Right renal cortex interstitium (tissue), 3 donors: ENCODE results near the gene CCDC78. TPM values are rescaled to one million over a fixed set of nuclear protein-coding genes. Genes with fewer than 3 reads are reported as not detected.
"Not testable (repeated sequence)": the region's sequence is repeated elsewhere in the genome, so short reads cannot be mapped to it uniquely, and the experiment has no call there.

Source experiments
- DNase-seq, 3 donors: peaks; one replicate each; pipeline ENCODE4 v3.0.0-alpha.2; 2013; ENCODE audit warnings: low read depth in 3 of 3, low spot score in 2 of 3
- polyA plus RNA-seq, 3 donors: library from polyadenylated mRNA; unstranded; fragments of 120-200 nt; gene quantifications; one replicate each; pipeline ENCODE4 v1.2.1, GENCODE V29; 2013; ENCODE audit not compliant: insufficient read length in 3 of 3

The CCDC78 gene
- polyA plus RNA-seq, 3 donors: 0.74 to 1.3 (median 1.2) TPM

- DNase-seq: no peak
These were observed 25.3 kb downstream of the CCDC78 start for GRCh38 chr16:700684-701584.

DNA sequence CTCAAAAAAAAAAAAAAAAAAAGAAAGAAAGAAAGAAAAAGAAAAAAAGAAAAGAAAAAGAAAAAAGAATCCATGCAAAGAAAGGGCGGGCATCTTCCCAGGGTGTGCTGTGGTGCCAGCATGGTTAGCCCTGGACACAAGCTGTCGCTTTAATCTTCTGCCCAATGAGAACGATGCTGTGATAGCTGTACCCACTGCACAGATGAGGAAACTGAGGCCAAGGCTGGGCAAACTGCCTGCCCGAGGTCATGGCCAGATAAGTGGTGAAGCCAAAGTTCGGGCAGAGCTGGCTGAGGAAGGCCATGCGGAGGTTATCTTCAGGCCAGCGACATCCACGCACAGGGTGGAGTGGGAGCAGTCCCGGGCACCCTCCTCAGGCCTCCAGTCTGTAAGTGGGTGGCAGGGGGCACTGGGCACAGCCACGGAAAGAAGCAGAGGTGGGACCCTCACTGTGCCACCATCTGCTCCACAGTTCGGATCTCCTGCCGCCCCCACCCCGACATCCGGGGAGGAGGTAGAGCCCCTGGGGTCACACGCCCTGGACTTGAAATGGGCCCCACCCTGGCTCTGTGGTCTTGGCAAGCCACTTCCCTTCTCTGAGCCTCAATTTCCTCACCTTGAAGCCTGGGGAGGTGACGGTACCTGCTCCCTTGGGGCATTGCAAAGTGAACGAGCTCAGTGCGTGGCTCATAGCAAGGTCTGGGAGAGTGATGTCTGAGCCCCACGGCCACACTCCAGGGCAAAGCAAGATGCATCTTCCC lies 27.2 kb downstream of the CCDC78 start:
- no peak for DNase-seq

GRCh38 chr16:695355-696089 lies 30.7 kb downstream of the CCDC78 start:
- DNase-seq: no peak

- DNase-seq: no peak
These were observed 31.3 kb downstream of the CCDC78 start for GRCh38 chr16:694863-695354.

GRCh38 chr16:694187-694862 lies 31.9 kb downstream of the CCDC78 start:
- no peak for DNase-seq

DNA sequence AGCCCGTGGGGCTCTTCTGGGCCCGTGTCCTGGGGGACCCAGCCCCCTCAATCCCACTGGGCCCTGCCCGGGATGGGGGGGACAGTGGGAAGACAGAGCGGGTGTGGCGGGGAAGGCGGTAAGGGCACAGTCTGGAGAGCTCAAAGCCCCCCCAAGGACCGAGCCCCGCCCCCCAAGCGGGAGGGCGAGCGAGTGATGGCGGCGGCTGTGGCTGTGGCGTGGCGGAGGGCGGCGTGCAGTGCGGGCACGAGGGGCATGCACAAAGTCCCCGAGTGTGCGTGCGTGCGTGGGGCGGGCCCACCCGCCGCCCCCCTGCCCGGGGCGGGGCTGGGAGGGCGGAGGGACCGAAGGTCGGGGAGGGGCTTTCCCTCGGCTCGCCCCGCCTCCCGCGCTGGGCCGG lies 32.5 kb downstream of the CCDC78 start:
- DNase-seq: no peak

DNA sequence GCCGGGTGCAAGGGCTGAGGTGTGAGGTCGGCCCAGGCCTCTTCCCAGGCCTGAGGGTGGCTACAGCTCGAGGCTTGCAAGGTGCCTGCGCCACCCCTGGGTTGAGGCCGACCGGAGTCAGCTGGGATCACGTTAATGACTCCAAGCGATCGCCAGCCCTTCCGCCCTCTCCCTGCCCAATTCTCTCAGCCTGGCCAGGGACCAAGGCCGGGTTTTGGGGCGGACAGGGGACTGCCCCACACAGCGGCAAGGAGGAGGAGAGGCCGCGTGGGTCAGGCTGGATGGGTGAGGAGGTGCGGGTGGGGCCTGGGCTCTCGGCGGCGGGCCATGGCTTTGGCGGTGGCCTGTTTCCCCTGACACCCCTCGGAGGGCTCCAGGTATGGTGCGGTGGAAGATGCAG lies 32.9 kb downstream of the CCDC78 start:
- no peak for DNase-seq

DNA sequence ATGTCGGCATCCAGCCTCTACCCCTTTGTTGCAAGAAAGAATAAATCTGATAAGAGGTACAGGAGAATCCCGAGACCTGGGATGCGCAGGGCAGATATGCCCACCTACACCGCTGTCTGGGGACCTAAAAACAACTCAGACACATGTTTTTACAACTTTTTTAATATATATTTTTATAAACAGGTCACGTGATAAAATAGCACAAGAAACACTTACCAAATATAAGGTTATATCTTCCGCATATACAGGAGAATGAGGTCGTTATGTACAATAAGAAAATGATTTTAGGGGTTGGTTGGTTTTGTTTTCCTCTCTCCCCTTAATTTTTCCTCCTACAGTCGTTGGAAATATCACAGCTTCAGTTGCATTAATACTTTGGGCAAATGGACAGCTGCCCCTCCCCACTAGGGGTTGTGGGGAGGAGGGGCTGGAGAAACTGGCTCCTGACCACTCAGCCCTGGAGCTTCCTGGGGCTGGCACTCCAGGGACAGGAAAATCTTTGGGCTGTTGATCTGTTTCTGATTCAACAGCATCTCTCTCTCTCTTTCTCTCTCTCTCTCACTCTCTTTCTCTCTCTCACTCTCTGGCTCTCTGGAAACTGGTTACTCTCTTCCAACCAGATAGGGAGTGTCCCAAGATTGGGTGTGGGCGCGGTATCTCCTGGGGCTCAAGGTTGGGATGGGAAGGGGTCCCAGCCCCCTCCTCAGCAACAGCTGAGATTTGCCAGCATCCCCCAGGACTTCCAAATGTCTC lies 33.7 kb downstream of the CCDC78 start:
- no peak for DNase-seq

GRCh38 chr16:691242-691641 lies 35.0 kb downstream of the CCDC78 start:
- DNase-seq: not testable (repeated sequence)

DNA sequence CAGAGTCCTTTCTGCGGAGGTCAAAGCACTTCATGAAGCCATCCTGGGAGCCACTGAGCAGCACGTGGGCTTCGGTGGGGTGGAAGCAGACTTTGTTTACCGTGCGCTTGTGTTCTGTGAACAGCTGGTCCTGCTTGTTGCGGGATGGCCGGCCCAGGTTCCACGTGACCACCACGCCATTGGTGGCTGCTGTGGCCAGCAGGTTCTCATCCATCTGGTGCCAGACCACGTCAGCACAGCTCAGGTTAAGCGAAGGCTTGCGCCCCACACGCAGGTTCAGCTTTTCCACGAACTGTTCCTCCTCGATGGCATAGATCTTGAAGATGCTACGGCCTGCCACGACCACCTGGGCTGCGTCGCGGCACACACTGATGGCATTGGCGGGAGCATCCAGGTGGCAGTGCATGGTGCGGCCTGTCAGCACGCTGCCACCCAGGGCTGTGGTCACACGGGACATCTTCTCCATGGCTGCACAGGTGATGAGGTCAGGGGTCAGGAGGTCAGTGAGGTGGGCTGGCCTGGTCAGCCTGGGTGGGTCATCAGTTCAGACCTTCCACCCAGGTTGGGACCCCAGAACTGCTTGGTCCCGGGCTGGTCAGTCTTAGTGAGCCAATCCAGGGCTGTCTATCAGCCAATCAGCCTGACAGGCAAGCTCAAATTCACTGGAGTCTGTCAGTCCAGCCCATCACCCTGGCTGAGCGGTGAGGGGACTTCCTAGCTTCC lies 36.9 kb downstream of the CCDC78 start:
- DNase-seq: no peak

DNA sequence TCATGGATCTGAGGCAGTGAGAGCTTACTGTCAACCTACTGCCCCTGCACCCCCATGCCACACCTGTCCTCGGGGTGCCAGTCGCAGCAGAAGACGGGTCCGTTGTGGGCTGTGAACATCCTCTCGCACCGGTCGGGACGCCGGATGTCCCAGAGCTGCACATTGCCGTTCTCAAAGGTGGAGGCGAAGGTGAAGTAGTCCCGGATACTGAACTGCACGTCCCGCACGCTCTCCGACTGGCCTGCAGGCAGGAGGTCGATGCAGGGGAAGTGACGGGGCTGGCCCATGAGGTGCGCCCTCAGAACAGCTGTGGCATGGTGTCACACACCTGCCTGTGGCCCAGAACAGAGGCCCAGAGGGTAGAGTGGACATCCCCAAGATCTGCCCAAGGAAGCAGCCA lies 38.7 kb downstream of the CCDC78 start:
- no peak for DNase-seq

DNA sequence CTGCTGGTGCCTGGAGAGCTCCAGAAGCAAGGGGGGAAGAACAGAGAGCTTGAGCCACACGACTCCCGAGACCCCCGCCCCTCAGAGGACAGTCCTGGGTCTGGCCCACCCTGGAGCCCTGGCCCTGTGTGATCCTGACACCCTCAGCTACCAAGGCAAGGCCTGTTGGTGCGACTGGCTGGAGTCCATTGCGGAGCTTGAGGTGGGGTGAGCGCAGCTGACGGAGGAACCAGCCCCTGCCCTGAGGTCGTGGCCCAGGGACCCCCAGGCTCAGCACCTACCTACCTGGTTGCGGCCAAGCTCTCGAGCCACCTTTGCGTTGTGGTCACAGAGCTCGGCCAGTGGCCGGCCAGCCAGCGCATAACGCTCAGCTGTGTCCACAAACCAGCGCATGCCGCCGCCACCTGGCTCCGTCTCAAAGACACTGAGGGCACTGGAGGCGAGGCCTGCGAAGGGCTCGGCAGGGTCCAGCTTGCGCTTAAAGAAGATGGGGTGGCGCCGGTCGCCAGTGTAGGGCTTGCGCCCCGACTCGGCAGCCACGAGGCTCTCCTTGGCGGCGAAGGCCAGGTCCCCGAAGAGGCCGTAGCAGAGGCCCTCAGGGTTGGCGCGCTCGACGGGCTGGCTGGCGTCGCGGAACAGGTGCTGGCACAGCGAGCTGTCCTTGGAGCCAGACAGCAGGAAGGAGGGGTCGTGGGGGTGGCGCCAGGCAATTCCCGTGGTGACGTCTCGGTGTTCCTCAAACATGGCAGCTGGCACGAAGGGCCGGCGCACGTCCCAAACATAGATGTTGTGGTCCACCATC lies 39.6 kb downstream of the CCDC78 start:
- no peak for DNase-seq

DNA sequence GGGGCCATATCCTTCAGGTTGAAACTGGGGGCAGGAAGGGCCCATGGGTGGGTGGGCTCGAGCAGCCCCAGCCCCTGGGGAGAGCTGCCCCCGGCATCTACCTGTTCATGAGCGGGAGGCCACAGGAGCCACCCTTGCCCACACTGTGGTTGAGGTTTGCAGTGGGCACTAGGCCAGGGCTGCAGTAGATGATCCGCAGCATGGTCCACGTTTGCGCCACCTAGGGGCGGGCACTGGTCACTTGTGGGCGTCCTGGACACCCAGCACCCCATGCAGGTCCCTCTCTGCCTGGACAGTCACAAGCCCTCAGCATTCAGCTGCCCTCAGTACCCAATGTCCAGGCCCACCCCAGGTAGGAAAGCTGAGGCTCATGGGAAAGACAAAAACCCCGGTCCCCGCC lies 40.3 kb downstream of the CCDC78 start:
- DNase-seq: no peak

GRCh38 chr16:684961-685696 lies 41.1 kb downstream of the CCDC78 start:
- no peak for DNase-seq

DNA sequence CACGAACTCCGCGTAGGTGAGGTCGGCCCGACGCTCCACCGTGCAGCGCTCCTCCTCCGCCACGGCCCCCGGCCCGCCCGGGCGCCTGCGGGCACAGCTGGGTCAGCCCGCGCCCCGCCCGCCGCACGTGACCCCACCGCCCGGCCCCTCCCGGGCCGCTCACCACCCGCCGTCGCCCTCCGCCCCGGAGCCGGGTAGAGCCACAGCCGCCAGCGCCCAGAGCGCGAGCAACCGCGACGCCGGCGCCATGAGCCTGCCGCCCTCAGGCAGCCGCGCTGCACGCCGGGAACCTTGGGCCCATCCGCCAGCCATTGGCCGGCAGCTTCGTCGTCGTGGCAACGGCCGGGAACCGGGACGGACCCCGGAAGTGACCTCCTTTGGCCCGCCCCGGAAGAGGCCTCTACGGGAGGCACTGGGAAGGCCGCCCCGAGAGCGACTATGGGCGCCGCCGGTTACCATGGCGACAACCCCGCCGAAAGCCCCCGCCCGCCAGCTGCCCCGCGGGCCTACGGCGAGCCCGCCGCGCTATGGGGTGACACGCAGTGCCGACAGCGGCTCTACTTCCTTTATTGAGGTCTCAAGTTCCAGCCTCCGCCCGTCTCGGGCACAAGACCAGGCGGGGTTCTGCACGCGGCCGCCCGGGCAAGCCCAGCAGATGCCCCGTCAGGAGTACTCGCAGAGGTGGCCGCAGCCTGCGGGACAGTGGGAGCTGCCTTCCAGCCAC lies 42.0 kb downstream of the CCDC78 start, which contains the start of gene JMJD8:
Gene JMJD8 (minus strand): TSS at position 264 of the 724 bp plus-strand sequence. CDS start 15 bp downstream, at position 249.
- DNase-seq: peak in 2 of 3 donors; percentile 78 to 88

GRCh38 chr16:683396-684070 lies 42.7 kb downstream of the CCDC78 start:
- no peak for DNase-seq
